ENCODE measurements around the gene TMEM9.

TMEM9 gene

DNA sequence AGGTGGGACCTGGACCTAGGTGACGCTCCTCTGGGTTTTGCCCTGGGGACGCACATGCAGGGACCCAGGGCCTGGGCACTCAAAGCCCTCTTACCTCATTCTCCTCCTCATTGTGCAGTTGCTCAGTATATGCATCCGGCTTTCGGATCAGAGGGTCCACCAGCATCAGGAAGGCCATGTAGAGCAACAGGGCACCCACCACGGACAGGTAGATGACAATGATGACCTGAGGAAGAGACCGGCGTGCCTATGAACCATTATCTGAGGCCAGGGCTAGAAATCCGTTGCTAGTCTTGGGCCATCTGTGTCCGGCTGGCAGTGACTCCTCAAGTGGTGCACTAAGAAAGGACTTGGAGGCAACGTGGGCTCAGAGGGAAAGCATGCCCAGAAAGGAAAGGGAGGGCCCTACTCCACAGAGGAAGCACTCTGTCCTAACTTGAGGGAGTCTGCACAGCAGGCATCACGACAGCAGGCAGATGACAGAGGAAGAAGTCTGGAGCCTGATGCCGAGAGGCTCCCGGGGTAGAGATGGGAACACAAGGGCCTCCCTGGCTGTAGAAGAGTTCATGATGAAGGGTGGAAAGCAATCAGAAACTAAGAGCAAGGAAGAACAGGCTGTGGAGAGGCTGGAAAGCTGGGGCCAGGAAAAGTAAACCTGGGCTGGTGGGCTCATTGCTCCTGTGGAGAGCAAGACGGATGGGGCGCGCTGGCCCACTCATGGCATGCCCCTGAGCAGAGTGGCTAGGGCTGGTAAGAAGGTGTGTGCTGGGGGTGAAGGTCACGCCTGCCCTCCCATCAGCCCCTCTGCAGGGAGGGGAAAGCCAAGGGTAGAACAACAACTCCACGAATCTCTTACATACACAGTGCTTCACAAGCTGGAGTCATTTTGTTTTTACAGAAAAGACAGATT is 10.3 kb downstream of the TMEM9 start:
- DNase-seq (ENCODE audit: low spot score): no peak
- TF ChIP-seq, protein P1, sequence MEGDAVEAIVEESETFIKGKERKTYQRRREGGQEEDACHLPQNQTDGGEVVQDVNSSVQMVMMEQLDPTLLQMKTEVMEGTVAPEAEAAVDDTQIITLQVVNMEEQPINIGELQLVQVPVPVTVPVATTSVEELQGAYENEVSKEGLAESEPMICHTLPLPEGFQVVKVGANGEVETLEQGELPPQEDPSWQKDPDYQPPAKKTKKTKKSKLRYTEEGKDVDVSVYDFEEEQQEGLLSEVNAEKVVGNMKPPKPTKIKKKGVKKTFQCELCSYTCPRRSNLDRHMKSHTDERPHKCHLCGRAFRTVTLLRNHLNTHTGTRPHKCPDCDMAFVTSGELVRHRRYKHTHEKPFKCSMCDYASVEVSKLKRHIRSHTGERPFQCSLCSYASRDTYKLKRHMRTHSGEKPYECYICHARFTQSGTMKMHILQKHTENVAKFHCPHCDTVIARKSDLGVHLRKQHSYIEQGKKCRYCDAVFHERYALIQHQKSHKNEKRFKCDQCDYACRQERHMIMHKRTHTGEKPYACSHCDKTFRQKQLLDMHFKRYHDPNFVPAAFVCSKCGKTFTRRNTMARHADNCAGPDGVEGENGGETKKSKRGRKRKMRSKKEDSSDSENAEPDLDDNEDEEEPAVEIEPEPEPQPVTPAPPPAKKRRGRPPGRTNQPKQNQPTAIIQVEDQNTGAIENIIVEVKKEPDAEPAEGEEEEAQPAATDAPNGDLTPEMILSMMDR (IDR thresholded peaks at IDR 0.05; ENCODE audit: borderline replicate concordance, control extremely low read depth, extremely low read depth, insufficient read depth, missing control alignments): no peak
- in situ Hi-C loops (cut with MboI; ENCODE audit: low sequenced_read_pairs, unreplicated experiment): no loop called here

- TF ChIP-seq, protein P1 (IDR thresholded peaks at IDR 0.05; ENCODE audit: borderline replicate concordance, control extremely low read depth, extremely low read depth, insufficient read depth, missing control alignments): no peak
- in situ Hi-C loops (cut with MboI; ENCODE audit: low sequenced_read_pairs, unreplicated experiment): no loop called here
- no peak for DNase-seq (ENCODE audit: low spot score)
These were observed 11.2 kb downstream of the TMEM9 start for GRCh38 chr1:201142849-201143725.

DNA sequence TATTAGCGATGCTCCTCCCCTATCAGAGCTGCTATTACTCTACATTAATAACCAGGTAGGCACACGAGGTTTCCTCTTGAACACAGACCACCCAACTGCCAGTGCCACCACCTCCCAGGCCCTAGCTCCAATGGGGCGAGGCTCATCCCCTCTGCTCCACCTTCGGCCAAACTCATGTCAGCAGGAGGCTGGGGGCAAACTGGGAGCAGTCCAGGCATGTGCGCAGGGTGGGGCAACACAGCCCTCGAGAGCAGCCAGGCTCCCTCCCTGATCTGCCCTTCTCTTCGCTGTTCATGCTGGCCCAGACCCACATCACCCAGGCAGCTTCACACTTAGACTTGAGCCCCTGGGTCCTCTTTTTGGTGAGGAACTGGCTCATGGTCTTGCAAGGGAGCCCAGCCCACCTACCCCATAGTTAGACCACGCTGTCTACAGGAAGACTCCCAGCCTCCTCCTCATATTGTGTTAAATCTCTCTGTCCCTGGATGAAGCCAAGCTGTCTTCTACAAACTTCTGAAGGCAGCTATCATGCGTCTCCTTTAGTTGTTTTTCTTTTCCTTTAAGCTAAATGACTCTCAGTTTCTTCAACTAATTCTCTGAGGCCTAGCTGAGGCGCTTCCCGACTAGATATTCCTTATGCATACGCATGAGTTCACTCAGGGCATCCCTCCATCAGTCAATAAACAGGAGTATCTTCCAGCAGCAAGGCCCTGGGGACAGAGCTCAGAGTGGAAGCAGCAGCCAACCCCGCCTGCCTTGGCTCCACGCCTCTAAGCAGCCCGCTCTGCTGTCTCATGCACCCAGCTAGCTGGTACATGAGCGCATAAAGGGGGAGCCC is 12.0 kb downstream of the TMEM9 start:
- TF ChIP-seq, protein P1 (IDR thresholded peaks at IDR 0.05; ENCODE audit: borderline replicate concordance, control extremely low read depth, extremely low read depth, insufficient read depth, missing control alignments): no peak
- DNase-seq (ENCODE audit: low spot score): no peak
- in situ Hi-C loops (cut with MboI; ENCODE audit: low sequenced_read_pairs, unreplicated experiment): no loop called here

DNA sequence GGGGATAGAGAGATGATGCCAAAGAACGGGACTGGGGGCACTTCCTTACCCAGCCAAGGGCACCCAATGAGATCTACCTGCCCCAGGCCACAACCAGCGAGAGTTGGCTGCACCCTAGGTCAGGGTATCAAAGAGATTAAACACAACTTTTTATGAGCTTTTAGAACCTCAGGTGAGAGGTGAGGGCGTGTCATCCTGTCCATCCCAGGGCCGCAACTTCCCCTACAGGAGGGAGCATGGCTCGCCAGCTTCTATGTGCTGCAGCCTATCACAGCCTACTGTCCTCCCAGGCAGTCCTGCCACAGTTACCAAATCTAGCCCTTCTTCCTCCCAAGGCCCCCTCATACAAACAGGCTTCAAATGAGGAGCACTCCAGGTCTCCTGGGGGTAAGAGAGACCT is 12.9 kb downstream of the TMEM9 start:
- DNase-seq (ENCODE audit: low spot score): no peak
- TF ChIP-seq, protein P1 (IDR thresholded peaks at IDR 0.05; ENCODE audit: borderline replicate concordance, control extremely low read depth, extremely low read depth, insufficient read depth, missing control alignments): no peak
- in situ Hi-C loops (cut with MboI; ENCODE audit: low sequenced_read_pairs, unreplicated experiment): no loop called here

- in situ Hi-C loops (cut with MboI; ENCODE audit: low sequenced_read_pairs, unreplicated experiment): no loop called here
- TF ChIP-seq, protein P1 (IDR thresholded peaks at IDR 0.05; ENCODE audit: borderline replicate concordance, control extremely low read depth, extremely low read depth, insufficient read depth, missing control alignments): no peak
- no peak for DNase-seq (ENCODE audit: low spot score)
These were observed 13.4 kb downstream of the TMEM9 start for GRCh38 chr1:201140941-201141260.
